ENCODE results near the gene PNCK.
"Not testable (repeated sequence)": the region's sequence is repeated elsewhere in the genome, so short reads cannot be mapped to it uniquely, and the experiment has no call there.

The PNCK gene

GRCh38 chrX:153673428-153674218, at the start of gene PNCK:
Gene PNCK (minus strand): TSS chrX:153673813. CDS start chrX:153673076, 737 bp downstream.
- DNase-seq: no peak

DNA sequence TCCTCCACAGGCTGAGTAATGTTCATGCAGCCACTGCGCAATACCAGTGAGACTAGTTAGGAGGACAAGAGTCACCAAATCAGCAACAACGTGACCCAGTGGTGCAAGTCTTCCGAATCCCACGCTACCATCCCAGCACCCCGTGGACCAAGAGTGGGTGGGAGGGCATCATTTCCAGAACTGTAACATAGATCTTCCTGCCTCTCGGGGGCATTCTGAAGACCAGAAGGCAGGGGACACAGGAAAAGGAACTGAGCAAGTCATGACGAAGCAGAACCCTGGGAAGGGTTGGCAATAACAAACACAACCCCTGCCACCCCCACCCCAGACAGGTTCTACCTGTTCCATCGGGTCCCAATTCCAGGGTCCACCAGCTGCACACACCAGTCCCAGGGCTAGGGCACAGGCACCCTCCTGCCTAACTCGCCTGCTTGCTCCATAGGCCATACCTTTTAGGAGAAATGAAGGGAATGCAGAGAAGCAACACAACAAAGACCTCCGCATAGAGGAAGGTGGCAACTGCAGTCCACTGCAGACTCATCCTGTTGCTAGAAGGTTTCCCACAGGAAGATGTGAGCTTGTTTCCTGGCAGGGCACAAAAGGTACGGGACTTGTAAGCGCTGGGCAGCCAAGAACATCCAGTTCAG, 49.2 kb upstream of the PNCK start:
- DNase-seq: no peak

DNA sequence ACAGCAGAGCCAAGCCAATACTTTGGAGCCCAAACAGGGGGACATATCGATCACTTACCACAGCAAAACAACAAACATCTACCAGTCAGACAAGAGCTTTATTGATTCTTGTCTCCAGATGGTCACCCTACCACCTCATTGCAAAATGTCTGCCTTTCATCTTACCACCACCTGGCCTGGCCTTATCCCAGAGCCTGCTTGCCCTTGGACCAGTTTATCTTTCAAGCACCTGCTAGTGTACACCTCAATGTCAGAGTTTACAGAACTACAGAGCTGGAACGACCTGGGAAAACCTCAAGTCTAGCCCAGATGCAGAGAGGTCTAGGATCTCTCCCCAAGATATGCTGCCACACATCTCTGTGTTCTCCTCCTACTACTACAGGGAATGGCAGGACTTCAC, 46.1 kb upstream of the PNCK start:
- no peak for DNase-seq

DNA sequence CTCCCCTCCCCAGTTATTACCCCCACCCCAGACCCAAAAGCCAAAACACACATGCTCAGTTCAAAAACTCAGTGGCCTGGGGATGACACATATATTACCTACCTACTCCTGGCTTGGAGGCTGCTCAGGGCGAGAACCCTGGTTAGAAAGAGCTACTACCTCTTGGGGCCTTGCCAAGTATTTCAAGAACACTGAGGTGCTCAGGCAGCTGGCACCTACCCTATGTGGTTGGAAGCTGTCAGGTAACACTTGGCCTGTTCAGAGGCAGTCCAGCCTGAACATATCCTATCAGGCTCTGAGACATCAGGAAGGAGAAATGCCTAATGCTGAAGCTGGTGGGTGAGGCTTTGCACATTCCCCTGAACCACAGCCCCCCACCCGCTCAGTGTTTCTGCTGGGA, 45.6 kb upstream of the PNCK start:
- no peak for DNase-seq

GRCh38 chrX:153717445-153717844, 43.8 kb upstream of the PNCK start:
- no peak for DNase-seq

- no peak for DNase-seq
Measured at GRCh38 chrX:153714256-153714655, 40.6 kb upstream of the PNCK start.

- no peak for DNase-seq
Measured at GRCh38 chrX:153709726-153710674, 36.4 kb upstream of the PNCK start.

DNA sequence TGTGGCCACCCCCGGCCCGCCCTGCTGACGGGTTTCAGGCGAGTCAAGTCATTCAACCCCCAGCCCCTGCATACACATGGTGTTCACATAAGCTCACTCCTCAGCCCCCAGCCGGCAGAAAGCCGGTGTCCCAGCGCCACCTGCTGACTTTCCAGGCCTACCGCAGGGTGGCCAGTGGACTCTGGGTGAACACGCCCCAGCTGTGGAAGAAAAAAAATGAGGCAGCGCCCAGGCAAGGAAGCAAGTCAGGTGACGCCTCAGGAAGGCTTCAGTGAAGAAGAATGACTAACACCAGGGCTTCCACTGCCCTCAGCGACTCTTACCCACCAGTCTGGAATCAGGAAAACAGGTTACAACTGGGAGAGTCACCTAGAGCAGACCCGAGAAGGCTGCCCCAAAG, 34.8 kb upstream of the PNCK start:
- peak; percentile 24 for DNase-seq

DNA sequence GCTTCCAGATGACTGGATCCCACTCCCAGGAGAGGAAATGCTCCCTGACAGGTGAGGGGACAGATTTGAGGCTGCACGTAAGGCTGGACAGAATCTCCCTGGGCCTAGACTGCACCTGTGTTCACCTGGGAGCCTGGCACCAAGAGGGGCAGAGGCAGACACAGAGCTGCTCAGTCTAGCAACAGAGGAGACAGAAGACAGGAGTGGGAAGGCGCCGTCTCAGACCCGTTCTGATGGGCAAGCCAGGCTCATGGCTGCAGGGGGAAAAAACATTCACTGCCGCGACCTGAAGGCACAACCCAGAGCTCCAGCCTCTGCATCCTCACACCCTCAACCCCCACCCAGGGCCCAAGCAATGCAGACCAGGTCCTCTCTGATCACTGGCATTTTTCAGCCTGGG, 33.8 kb upstream of the PNCK start:
- DNase-seq: no peak

DNA sequence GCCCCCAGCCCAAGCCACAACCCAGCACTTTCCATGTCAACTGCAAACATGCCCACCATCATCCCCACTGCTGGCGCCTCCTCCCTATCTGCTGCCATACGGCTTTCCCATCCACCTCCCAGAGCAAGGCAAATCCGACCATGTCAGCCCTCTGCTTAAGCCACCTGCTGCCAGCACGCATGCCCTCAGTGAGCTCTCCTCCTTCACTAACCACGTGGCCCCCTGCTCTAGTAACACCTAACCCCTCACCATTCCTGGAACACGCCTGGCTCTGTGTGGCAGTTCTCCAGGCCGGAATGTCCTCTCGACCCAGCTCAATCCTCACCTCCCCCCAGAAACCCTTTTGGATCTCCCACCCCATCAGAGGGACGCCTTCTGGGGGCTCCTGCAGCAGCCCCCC, 33.2 kb upstream of the PNCK start:
- no peak for DNase-seq

DNA sequence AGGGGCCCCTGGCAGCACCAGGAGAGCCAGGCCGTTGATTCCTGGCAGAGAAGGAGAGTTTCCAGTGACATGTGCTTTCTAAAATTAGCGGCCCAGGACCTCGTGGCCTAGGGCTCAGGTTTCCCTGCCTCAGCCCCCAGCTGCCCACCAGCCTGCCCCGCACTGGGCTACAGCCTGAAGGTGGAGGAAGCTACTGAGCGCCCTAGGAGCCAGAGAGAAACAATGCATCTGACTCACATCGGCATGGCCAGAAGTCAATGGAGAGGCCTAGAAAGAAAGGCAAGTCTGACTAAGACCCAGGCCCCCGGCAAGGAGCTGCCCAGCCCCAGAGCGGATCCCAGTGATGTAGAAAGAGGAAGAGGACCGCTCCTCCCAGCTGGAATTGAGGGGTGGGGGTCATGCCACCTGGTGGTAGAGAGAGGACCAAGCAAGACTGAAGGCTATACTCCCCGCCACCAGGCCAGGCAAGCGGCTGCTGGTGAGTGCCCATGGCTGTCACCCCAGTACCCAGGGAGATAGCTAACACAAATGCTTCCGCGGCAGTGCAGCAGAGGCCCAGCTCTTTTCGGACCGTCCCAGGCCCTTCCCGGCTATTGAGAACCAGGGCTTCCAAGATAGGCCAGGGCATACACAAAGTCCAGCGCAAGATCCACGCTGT, 31.9 kb upstream of the PNCK start:
- DNase-seq: not testable (repeated sequence)

- DNase-seq: not testable (repeated sequence)
Measured at GRCh38 chrX:153704631-153705402, 31.2 kb upstream of the PNCK start.

- DNase-seq: no peak
Measured at GRCh38 chrX:153704021-153704526, 30.5 kb upstream of the PNCK start.

DNA sequence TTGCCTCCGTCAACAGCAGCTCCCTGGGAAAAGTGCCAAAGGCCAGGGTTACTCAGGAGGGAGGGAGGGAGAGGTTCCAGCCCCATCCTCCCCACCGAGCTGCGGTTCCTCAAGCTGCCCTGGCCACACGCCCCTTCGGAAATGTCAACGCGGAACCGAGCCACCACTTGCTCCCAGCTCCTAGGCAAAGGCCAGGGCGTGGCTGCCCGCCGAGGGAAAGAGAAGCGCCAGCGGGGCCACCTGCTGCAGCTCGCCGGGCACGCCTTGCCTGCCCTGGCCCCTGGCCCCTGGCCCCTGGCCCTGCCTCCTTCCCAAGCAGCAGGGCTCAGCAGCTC, 29.4 kb upstream of the PNCK start:
- no peak for DNase-seq

- no peak for DNase-seq
Measured at GRCh38 chrX:153702336-153703035, 28.9 kb upstream of the PNCK start.

GRCh38 chrX:153701706-153702105, 28.1 kb upstream of the PNCK start:
- DNase-seq: no peak

GRCh38 chrX:153700967-153701366, 27.4 kb upstream of the PNCK start:
- DNase-seq: no peak

DNA sequence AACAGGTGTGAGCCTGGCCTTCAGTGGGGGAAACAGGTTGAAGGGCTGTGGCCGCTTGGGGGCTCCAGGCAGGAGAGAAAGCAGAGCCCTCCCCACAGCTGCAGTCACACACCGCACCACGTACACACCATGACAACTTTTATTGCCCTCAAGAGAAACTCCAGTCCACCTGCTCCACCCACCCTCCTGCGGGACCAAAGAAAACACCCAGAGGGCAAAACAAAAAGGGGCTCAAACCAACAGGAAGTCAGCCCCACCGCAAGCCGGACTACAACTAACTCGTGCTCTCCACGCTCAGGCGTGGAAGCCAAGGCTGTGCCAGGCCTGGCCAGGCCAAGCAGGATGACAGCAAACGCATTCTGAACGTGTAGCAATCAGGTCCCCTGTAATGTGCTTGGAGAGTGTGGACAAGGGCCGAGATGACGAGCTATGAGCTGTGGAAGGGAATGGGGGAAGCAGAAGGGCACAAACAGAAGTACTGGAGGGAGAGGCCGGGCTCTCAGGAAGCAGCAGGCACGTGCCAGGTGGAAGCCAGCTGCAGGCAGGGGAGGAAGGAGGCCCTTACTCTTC, 26.8 kb upstream of the PNCK start:
- no peak for DNase-seq

- DNase-seq: not testable (repeated sequence)
Measured at GRCh38 chrX:153699784-153700371, 26.3 kb upstream of the PNCK start.

- not testable (repeated sequence) for DNase-seq
Measured at GRCh38 chrX:153699210-153699783, 25.7 kb upstream of the PNCK start.
